ENCODE measurements around the gene TADA1. TPM values are rescaled to one million over a fixed set of nuclear protein-coding genes. Genes with fewer than 3 reads are reported as not detected.
"Not testable (repeated sequence)": the region's sequence is repeated elsewhere in the genome, so short reads cannot be mapped to it uniquely, and the experiment has no call there.

The TADA1 gene
- total RNA-seq, 2 experiments from 2014 or later = 12.9 to 13.6 TPM

DNA sequence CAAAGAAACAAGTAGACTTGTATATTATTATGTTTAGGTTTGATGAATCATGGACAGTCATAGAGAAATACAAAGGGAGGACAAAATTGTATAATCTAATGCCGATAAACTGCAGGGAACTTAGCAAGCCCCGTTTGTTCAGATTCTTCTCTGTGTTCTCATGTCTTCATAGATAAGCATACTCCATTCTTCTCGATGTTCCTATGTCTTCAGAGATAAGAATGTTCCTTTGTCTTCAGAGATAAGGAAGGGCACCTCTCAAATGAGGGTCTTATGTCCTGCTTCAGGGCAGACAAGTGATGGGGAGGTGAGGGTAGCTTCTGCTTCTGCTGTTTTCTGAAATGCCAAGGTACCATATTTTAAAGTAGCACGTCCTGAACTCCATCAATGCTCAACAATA lies 19.7 kb upstream of the TADA1 start:
- POLR2A ChIA-PET = no interaction called here

DNA sequence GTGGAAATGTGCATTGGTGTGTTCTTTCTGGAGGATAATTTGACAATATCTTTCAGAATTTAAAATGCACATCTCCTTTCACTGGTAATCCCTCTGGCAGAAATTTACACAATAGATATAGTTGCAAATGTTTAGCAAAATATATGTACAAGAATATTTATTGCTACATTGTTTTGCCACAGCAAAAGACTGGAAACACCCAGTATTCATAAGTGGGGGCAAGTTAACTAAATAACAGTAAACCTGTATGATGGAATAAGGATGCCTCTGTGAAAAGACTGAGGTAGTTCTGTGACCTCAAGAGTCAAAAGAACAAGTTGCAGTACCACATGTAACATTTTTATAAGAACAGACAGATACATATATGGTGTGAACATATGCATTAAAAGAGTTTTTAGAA lies 13.7 kb upstream of the TADA1 start:
- Mint-ChIP-seq H3K9me3 (ENCODE audit: insufficient read depth) (no peaks in the 10 kb centered on the region), H3K4me3 (no peak overlapping the region), H3K36me3 (ENCODE audit: low read depth) (no peaks in the 10 kb centered on the region), H3K27ac (no peak overlapping the region), H3K27me3 (ENCODE audit: low read depth) (peaks cover 47% of the 10 kb centered on the region), H3K4me1 (ENCODE audit: low read depth) (peaks cover 11% of the 10 kb centered on the region)
- no peak for DNase-seq
- ATAC-seq = no peak
- POLR2A ChIA-PET = no interaction called here
- CTCF ChIA-PET = interaction anchor here (1.8 kb wide), 1 partner anchor 21 kb away, joined by 6 read pairs; no protein-coding TSS in a partner anchor

More for the DNA sequence above, 19.7 kb upstream of the TADA1 start:
- DNase-seq (no peak), ATAC-seq (no peak)
- H3K27me3 Mint-ChIP-seq (ENCODE audit: low read depth) = peaks cover 56% of the 10 kb centered on the region
- H3K4me1 Mint-ChIP-seq (ENCODE audit: low read depth) = no peaks in the 10 kb centered on the region
- no peaks in the 10 kb centered on the region for H3K9me3 Mint-ChIP-seq (ENCODE audit: insufficient read depth)
- CTCF ChIA-PET = no interaction called here
- H3K4me3 Mint-ChIP-seq = no peak overlapping the region
- no peak overlapping the region for H3K27ac Mint-ChIP-seq
- H3K36me3 Mint-ChIP-seq (ENCODE audit: low read depth) = peaks cover 5% of the 10 kb centered on the region

DNA sequence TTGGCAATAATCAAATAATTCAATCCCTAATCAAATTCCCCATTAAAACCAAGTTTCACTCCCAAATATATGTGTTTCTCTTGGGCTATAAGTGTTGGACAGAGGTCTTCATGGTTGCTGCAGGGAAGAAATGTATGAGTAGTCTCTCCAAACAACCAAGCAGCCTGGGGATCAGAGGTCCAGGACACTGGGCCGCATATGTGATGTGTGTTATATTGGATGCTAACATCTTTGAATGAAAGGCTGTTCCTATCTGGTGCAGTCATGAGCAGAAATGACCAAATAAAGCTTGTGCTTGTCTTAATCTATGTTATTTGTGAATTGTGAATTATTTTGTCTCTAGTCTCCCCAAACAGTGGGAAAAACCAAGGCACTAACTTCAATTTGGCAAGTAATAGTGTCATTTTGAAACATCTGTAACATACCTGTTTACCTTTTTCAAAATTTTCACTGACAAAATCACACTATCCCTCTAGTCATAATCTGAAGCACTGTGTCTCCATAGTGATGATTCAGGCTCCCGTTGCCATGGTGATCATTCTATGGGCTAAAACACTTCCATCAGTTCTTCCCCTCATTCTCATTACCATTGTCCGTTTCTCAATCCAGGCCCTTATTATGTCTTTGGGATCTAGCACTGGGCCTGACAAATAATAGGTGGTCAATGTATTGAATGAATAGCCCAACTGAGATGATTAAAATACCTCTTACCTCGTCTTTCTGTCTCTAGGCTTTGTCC lies 12.5 kb upstream of the TADA1 start:
- H3K27ac Mint-ChIP-seq = no peak overlapping the region

DNA sequence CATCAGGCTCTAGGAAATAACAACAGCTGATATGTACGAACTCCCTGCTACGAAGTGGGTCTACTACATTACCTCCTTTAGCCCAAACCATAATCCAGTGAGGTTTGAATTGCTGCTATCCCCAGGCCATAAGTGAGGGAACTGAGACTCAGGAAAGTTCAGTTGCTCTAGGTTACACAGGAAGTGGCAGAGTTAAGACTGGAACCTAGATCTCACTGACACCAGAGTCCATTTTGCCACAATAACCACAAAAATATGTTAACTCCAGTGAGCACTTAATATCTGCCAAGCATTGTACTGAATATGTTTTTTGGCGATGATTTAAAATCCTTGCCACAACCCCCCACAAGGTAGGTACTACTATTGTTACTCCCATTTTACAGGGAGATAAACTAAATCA lies 8.9 kb upstream of the TADA1 start:
- POLR2A ChIA-PET = interaction anchor here (1.2 to 1.6 kb wide), 2 partner anchors 9 to 21 kb away, joined by 4 read pairs; partner anchors contain the start of gene TADA1
- H3K27me3 Mint-ChIP-seq (ENCODE audit: low read depth) = peaks cover 32% of the 10 kb centered on the region
- peak overlapping the region; percentile 42 for H3K27ac Mint-ChIP-seq
- ATAC-seq (peak; percentile 47), DNase-seq (no peak)
- H3K36me3 Mint-ChIP-seq (ENCODE audit: low read depth) = no peaks in the 10 kb centered on the region
- peaks cover 23% of the 10 kb centered on the region for H3K4me1 Mint-ChIP-seq (ENCODE audit: low read depth)
- no peaks in the 10 kb centered on the region for H3K9me3 Mint-ChIP-seq (ENCODE audit: insufficient read depth)
- peak overlapping the region; percentile 34 for H3K4me3 Mint-ChIP-seq
- CTCF ChIA-PET = interaction anchor here (0.6 to 9.0 kb wide), 9 partner anchors 9 to 181 kb away, joined by 3 to 137 read pairs (median 4); partner anchors contain the start of gene TADA1

More for the DNA sequence above, 12.5 kb upstream of the TADA1 start:
- DNase-seq (no peak), ATAC-seq (no peak)
- peaks cover 24% of the 10 kb centered on the region for H3K4me1 Mint-ChIP-seq (ENCODE audit: low read depth)
- ChIA-PET CTCF (interaction anchor here (1.8 to 1.9 kb wide), 2 partner anchors 22 to 171 kb away, joined by 4 to 6 read pairs; no protein-coding TSS in a partner anchor), POLR2A (no interaction called here)
- H3K27me3 Mint-ChIP-seq (ENCODE audit: low read depth) = peaks cover 41% of the 10 kb centered on the region
- H3K4me3 Mint-ChIP-seq = no peak overlapping the region
- H3K9me3 Mint-ChIP-seq (ENCODE audit: insufficient read depth) = no peaks in the 10 kb centered on the region
- H3K36me3 Mint-ChIP-seq (ENCODE audit: low read depth) = no peaks in the 10 kb centered on the region

DNA sequence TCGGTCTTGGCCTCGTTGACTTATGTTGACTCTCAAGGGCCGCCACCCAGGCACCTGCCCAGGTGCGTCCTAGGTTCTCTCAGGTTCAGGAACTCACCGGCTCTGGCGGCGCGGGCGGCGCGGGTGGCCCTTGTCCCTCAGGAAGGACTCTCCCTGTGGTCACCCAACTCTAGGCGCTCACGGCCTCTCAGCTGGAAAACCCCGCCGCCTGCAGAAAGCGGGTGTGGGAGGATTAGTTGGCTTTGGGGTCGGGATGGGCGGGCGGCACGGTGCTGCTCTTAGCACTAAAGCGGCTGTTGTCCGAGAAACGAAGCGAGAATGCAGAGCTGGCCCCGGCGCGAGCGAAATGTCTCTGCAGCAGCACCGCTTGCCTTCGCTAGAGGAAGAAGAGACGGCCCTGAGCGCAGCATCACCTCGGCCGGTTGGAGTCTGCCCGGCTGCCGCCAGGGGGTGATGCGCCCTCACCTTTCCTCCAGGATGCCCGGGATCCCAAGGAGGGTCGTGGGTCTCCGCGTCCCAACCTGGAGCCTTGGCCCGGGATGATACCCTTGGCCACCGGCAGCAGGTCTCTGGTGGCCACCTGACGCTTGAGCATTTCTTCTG lies 8.1 kb upstream of the TADA1 start:
- no peaks in the 10 kb centered on the region for H3K9me3 Mint-ChIP-seq (ENCODE audit: insufficient read depth)
- POLR2A ChIA-PET = interaction anchor here (1.2 to 1.6 kb wide), 3 partner anchors 8 to 25 kb away, joined by 4 read pairs; partner anchors contain the start of gene TADA1
- DNase-seq (peak; percentile 60), ATAC-seq (peak; percentile 79)
- H3K27ac Mint-ChIP-seq = no peak overlapping the region
- H3K4me1 Mint-ChIP-seq (ENCODE audit: low read depth) = peaks cover 23% of the 10 kb centered on the region
- H3K4me3 Mint-ChIP-seq = peak overlapping the region; percentile 34
- peaks cover 32% of the 10 kb centered on the region for H3K27me3 Mint-ChIP-seq (ENCODE audit: low read depth)
- no peaks in the 10 kb centered on the region for H3K36me3 Mint-ChIP-seq (ENCODE audit: low read depth)
- CTCF ChIA-PET = interaction anchor here (1.0 to 9.0 kb wide), 9 partner anchors 8 to 182 kb away, joined by 3 to 137 read pairs (median 4); partner anchors contain the start of gene TADA1

DNA sequence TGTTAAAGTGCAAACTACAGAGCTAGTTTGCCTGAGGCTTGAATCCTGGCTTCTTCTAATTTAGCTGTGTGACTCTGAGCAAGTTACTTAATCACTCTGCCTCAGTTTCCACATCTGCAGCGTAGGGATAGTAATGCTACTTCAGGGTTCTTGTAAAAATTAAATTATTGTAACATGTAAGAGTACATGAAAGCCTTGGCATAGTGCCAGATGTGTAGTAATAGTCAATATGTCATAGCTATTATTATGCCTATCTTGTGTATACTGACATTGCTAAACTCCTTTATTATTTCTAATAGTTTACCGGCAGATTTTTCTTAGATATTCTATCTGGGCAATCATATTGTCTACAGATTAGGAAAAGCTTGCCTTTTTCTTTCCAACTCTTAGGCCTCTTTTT lies 6.8 kb upstream of the TADA1 start:
- CTCF ChIA-PET = interaction anchor here (1.0 to 9.0 kb wide), 6 partner anchors 13 to 238 kb away, joined by 3 to 137 read pairs (median 4); no protein-coding TSS in a partner anchor
- H3K27me3 Mint-ChIP-seq (ENCODE audit: low read depth) = peaks cover 21% of the 10 kb centered on the region

DNA sequence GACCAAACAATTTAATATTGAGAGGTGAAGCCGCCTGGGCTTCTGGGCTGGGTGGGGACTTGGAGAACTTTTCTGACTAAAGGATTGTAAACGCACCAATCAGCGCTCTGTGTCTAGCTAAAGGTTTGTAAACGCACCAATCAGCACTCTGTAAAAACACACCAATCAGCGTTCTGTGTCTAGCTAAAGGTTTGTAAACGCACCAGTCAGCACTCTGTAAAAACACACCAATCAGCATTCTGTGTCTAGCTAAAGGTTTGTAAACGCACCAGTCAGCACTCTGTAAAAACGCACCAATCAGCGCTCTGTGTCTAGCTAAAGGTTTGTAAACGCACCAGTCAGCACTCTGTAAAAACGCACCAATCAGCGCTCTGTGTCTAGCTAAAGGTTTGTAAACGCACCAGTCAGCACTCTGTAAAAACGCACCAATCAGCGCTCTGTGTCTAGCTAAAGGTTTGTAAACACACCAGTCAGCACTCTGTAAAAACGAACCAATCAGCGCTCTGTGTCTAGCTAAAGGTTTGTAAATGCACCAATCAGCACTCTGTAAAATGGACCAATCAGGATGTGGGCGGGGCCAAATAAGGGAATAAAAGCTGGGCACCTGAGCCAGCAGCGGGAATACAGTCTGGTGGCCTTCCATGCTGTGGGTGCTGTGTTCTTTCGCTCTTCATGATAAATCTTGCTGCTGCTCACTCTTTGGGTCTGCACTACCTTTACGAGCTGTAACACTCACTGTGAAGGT lies 2.3 kb upstream of the TADA1 start:
- CTCF ChIA-PET = interaction anchor here (1.1 to 9.0 kb wide), 3 partner anchors 20 to 180 kb away, joined by 3 to 137 read pairs (median 50); no protein-coding TSS in a partner anchor
- Mint-ChIP-seq H3K4me1 (ENCODE audit: low read depth) (peaks cover 30% of the 10 kb centered on the region), H3K36me3 (ENCODE audit: low read depth) (peaks cover 10% of the 10 kb centered on the region)
- H3K27ac Mint-ChIP-seq; H3K27me3 Mint-ChIP-seq (ENCODE audit: low read depth); ATAC-seq; H3K9me3 Mint-ChIP-seq (ENCODE audit: insufficient read depth); H3K4me3 Mint-ChIP-seq; POLR2A ChIA-PET; DNase-seq: not testable (repeated sequence)

More for the DNA sequence above, 6.8 kb upstream of the TADA1 start:
- POLR2A ChIA-PET = no interaction called here
- Mint-ChIP-seq H3K9me3 (ENCODE audit: insufficient read depth) (no peaks in the 10 kb centered on the region), H3K27ac (no peak overlapping the region), H3K4me1 (ENCODE audit: low read depth) (peaks cover 23% of the 10 kb centered on the region), H3K36me3 (ENCODE audit: low read depth) (no peaks in the 10 kb centered on the region), H3K4me3 (no peak overlapping the region)
- no peak for ATAC-seq
- no peak for DNase-seq

DNA sequence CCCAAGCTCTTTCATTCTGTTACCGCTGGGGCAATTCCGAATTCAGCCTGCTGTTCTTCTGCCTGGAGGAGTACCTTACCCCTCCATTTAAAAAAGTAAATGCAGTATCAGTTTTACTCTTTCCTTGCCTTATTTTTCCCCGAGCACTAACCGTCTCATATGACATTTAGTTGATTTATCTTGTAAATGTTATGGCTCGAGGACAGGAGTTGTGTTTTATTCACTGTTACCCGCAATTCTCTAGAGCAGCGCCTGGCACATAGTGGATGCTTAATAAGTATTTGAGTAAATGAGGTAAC lies 425 bp upstream of the TADA1 start:
- ChIA-PET CTCF (interaction anchor here (1.1 to 5.4 kb wide), 9 partner anchors 8 to 398 kb away, joined by 3 to 50 read pairs (median 7); partner anchors contain the start of gene POU2F1), POLR2A (interaction anchor here (0.6 to 1.7 kb wide), 8 partner anchors 8 to 545 kb away, joined by 3 to 14 read pairs (median 4); partner anchors contain the start of gene POGK)
- DNase-seq (no peak), ATAC-seq (peak; percentile 4)
- Mint-ChIP-seq H3K4me3 (peak overlapping the region; percentile 98), H3K27ac (peak overlapping the region; percentile 99), H3K9me3 (ENCODE audit: insufficient read depth) (no peaks in the 10 kb centered on the region), H3K36me3 (ENCODE audit: low read depth) (peaks cover 19% of the 10 kb centered on the region), H3K4me1 (ENCODE audit: low read depth) (peaks cover 40% of the 10 kb centered on the region), H3K27me3 (ENCODE audit: low read depth) (peaks cover 4% of the 10 kb centered on the region)

DNA sequence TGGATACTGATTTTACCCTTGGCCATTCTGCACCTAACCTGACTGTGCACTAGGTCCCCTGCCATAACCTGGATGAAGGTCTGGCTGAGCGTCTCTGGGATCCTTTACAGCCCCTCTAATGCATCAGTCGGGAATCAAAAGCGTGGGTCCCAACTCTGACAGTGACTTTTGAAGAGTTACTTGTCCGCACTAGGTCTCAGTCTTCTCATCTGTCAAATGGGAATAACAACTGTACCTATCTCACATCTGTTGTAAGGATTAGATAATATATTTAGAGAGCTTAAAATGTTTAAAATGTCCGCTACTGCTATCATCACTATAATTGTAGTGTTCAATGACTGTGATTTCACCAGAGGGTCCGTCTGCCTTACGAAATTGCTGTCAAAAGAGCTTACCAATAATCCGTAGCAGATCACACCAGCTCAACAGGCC lies 746 bp downstream of the TADA1 start:
- POLR2A ChIA-PET = interaction anchor here (1.1 to 1.7 kb wide), 5 partner anchors 9 to 36 kb away, joined by 3 to 14 read pairs (median 4); partner anchors contain the start of gene POGK
- ATAC-seq (no peak), DNase-seq (no peak)
- CTCF ChIA-PET = interaction anchor here (1.0 to 5.4 kb wide), 8 partner anchors 9 to 344 kb away, joined by 3 to 50 read pairs (median 8); partner anchors contain the start of gene POU2F1
- Mint-ChIP-seq H3K27ac (peak overlapping the region; percentile 64), H3K27me3 (ENCODE audit: low read depth) (peaks cover 2% of the 10 kb centered on the region), H3K9me3 (ENCODE audit: insufficient read depth) (no peaks in the 10 kb centered on the region), H3K4me3 (peak overlapping the region; percentile 78), H3K36me3 (ENCODE audit: low read depth) (peaks cover 19% of the 10 kb centered on the region), H3K4me1 (ENCODE audit: low read depth) (peaks cover 52% of the 10 kb centered on the region)

DNA sequence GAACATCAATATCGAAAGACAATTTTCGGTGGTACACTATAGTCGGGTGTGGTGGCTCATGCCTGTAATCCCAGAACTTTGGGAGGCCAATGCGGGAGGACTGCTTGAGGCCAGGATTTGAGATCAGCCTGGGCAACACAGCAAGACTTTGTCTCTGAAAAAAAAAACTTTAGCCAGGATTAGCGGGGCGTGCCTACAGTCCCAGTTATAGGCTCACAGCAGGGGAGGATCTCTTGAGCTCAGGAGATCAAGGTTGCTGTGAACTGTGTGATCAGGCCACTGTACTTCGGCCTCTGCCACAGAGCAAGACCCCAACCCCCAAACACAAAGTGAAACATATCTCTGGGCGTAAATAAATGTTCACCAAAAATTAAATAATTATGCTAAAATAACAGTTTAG lies 1.6 kb downstream of the TADA1 start:
- H3K27ac Mint-ChIP-seq = no peak overlapping the region
- H3K9me3 Mint-ChIP-seq (ENCODE audit: insufficient read depth) = no peaks in the 10 kb centered on the region
- peak overlapping the region; percentile 34 for H3K4me3 Mint-ChIP-seq
- H3K27me3 Mint-ChIP-seq (ENCODE audit: low read depth) = no peaks in the 10 kb centered on the region
- ChIA-PET CTCF (interaction anchor here (1.2 kb wide), 1 partner anchor 185 kb away, joined by 3 read pairs; no protein-coding TSS in a partner anchor), POLR2A (interaction anchor here (0.6 kb wide), 1 partner anchor 760 kb away, joined by 3 read pairs; no protein-coding TSS in a partner anchor)
- DNase-seq = no peak
- peaks cover 60% of the 10 kb centered on the region for H3K4me1 Mint-ChIP-seq (ENCODE audit: low read depth)
- peaks cover 19% of the 10 kb centered on the region for H3K36me3 Mint-ChIP-seq (ENCODE audit: low read depth)
- no peak for ATAC-seq

DNA sequence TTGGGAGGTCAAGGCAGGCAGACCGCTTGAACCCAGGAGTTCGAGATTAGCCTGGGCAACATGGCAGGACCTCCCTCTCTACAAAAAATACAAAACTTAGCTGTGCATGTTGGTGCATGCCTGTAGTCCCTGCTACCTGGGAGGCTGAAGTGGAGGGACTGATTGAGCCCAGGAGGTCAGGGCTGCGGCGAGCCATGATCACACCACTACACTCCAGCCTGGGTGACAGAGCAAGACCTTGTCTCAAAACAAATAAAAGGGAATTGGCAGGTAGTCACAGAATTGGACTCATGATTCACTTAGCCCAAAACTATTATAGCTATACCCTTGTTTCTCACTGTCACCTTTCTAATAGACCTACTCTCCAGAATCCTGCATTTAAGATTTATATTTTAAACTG lies 5.5 kb downstream of the TADA1 start:
- Mint-ChIP-seq H3K4me1 (ENCODE audit: low read depth) (peaks cover 52% of the 10 kb centered on the region), H3K36me3 (ENCODE audit: low read depth) (peaks cover 30% of the 10 kb centered on the region), H3K9me3 (ENCODE audit: insufficient read depth) (no peaks in the 10 kb centered on the region), H3K27ac (no peak overlapping the region), H3K27me3 (ENCODE audit: low read depth) (no peaks in the 10 kb centered on the region), H3K4me3 (no peak overlapping the region)
- POLR2A ChIA-PET = interaction anchor here (1.2 kb wide), 1 partner anchor 27 kb away, joined by 4 read pairs; no protein-coding TSS in a partner anchor
- no peak for ATAC-seq
- no peak for DNase-seq
- CTCF ChIA-PET = interaction anchor here (1.0 kb wide), 1 partner anchor 39 kb away, joined by 7 read pairs; no protein-coding TSS in a partner anchor
